ENCODE measurements around the gene SDK1.

GRCh38 chr7:3964980-3965606 is 664.0 kb downstream of the SDK1 start:
- TF ChIP-seq GABPA (IDR thresholded peaks at IDR 0.05; ENCODE audit: low read depth), result no peak
- TF ChIP-seq ATF7 (IDR thresholded peaks at IDR 0.05; ENCODE audit: low read depth), result no peak
- TF ChIP-seq CHD2 (IDR thresholded peaks at IDR 0.05; ENCODE audit: borderline replicate concordance, low read depth, low read length), result no peak
- TF ChIP-seq FOXM1 (IDR thresholded peaks at IDR 0.05; ENCODE audit: low read depth, low read length), result no peak
- TF ChIP-seq TAF1 (IDR thresholded peaks at IDR 0.05; ENCODE audit: borderline replicate concordance, low read depth, low read length), result no peak
- no peak for TF ChIP-seq POLR2A (IDR thresholded peaks at IDR 0.05; ENCODE audit: low read depth, low read length)
- no peak for TF ChIP-seq E2F4 (IDR thresholded peaks at IDR 0.05; ENCODE audit: low read depth, low read length)
- TF ChIP-seq TCF12 (IDR thresholded peaks at IDR 0.05; ENCODE audit: low read depth, low read length), result no peak
- TF ChIP-seq BMI1 (IDR thresholded peaks at IDR 0.05; ENCODE audit: borderline replicate concordance), result no peak

Measured in GM12878 (cell line).